Psoas muscle (tissue), 8 donors: Measurements from ENCODE around the gene XPO1. TPM values are rescaled to one million over a fixed set of nuclear protein-coding genes. Genes with fewer than 3 reads are reported as not detected.

Experiments used
- ATAC-seq, 4 donors: fragments of 200-7000 bp; cut with Tn5 transposase; one replicate each; pipeline ENCODE4 v1.9.1; 2020; ENCODE audit warnings: moderate library complexity in 3 of 4, mild to moderate bottlenecking in 2 of 4
- DNase-seq, 2 donors: peaks; one replicate each; pipeline ENCODE4 v3.0.0-alpha.2; 2020
- H3K27ac ChIP-seq: fragments of 200-600 bp; one replicate; pipeline ENCODE4 v1.8.0; 2022
- H3K27me3 ChIP-seq, 3 donors: fragments of 200-600 bp in 1 of 3; one replicate each; pipeline versions ENCODE4 v1.6.1 to v1.8.0; 2013 to 2022; ENCODE audit warnings: low read length in 2 of 3, mild to moderate bottlenecking in 2 of 3, moderate library complexity in 1 of 3; ENCODE audit not compliant: insufficient read depth in 3 of 3
- H3K36me3 ChIP-seq, 2 donors: fragments of 200-600 bp in 1 of 2; one replicate each; pipeline versions ENCODE4 v1.6.1 to v1.8.0; 2013 to 2022; ENCODE audit warnings: low read depth in 1 of 2, mild to moderate bottlenecking in 1 of 2, moderate library complexity in 1 of 2; ENCODE audit not compliant: insufficient read depth in 1 of 2
- H3K4me1 ChIP-seq: fragments of 200-600 bp; one replicate; pipeline ENCODE4 v1.8.0; 2022
- H3K4me3 ChIP-seq: fragments of 200-600 bp; one replicate; pipeline ENCODE4 v1.8.0; 2022; ENCODE audit warnings: mild to moderate bottlenecking
- H3K9me3 ChIP-seq: fragments of 200-600 bp; one replicate; pipeline ENCODE4 v1.8.0; 2022
- CTCF ChIP-seq: fragments of 200-600 bp; IDR thresholded peaks from one replicate; pipeline ENCODE4 v1.8.0; 2022; ENCODE audit warnings: antibody characterized with exemption
- WGBS, 3 donors: extraction: QIAGEN DNeasy Blood & Tissue Kit; methylation state at CpG; one replicate each; pipeline versions ENCODE4 v1.1.6 to v1.1.7; 2013; 5-methylcytosine and 5-hydroxymethylcytosine counted together
- intact Hi-C, 2 donors: fragments of 100-400 bp; cut with DNase I; formaldehyde crosslinking; loops; one replicate each; pipeline versions ENCODE4 v1.11.0 to v1.14.2; 2022
- polyA plus RNA-seq, 3 donors: library from polyadenylated mRNA; stranded (reverse); fragments of 200-250 nt; gene quantifications; one replicate each; pipeline ENCODE4 v1.2.3, GENCODE V29; 2013
- total RNA-seq, 4 donors: library from RNA; stranded (reverse); fragmentation: NEBNext Ultra II Directional in 2 of 4; extraction: Animal tissue kit (Norgen Biotek cat#: 25700) in 2 of 4; gene quantifications; one replicate each; pipeline versions ENCODE4 v1.2.1 to v1.2.4, GENCODE V29; 2021 to 2023
- donor health status: healthy with polysubstance abuse.
- donor health status: DM: no; HTN: no; CAD: no; lungs with moderate emphysema.
- donor health status: Bipolar disorder and iron deficiency.
- donor health status: healthy.
- donor health status: DM: yes; HTN: yes; CAD: no.
- donor health status: DM: no; HTN: no; CAD: no.
- donor health status: DM: no; HTN: no; CAD: no.
- donor health status: DM: yes; HTN: yes; CAD: no.

XPO1 gene
- total and polyA plus RNA-seq, 7 donors: 33.5 to 108 (median 58.1) TPM

GRCh38 chr2:61443342-61444041, 94.7 kb downstream of the XPO1 start:
- H3K4me3 ChIP-seq: no peak overlapping the region
- no peaks in the 10 kb centered on the region for H3K36me3 ChIP-seq
- no peaks in the 10 kb centered on the region for H3K27me3 ChIP-seq
- WGBS, 3 donors: 66 to 89% (median 76%) methylated on average over 7 of the region's 7 CpGs
- no peak overlapping the region for H3K27ac ChIP-seq
- DNase-seq: no peak
- no peak for ATAC-seq
- no peaks in the 10 kb centered on the region for H3K9me3 ChIP-seq
- no peak for TF ChIP-seq CTCF
- H3K4me1 ChIP-seq: peaks cover 62% of the 10 kb centered on the region
- intact Hi-C loops: no loop called here

- TF ChIP-seq CTCF: no peak
- H3K36me3 ChIP-seq: no peaks in the 10 kb centered on the region
- no peak overlapping the region for H3K4me3 ChIP-seq
- DNase-seq (peak; percentile 56 to 88), ATAC-seq (peak; percentile 81 to 85 (median 84))
- WGBS, 3 donors: 31 to 56% (median 37%) methylated on average over 7 of the region's 7 CpGs
- H3K4me1 ChIP-seq: peaks cover 73% of the 10 kb centered on the region
- H3K27ac ChIP-seq: peak overlapping the region; percentile 80
- no peaks in the 10 kb centered on the region for H3K27me3 ChIP-seq
- intact Hi-C loops: no loop called here
- no peaks in the 10 kb centered on the region for H3K9me3 ChIP-seq
Measured at GRCh38 chr2:61439241-61440002, 98.7 kb downstream of the XPO1 start.

GRCh38 chr2:61438670-61439069, 99.5 kb downstream of the XPO1 start:
- peak overlapping the region; percentile 80 for H3K27ac ChIP-seq
- ATAC-seq (no peak), DNase-seq (no peak)
- intact Hi-C loops: no loop called here
- H3K4me1 ChIP-seq: peaks cover 72% of the 10 kb centered on the region
- no peak overlapping the region for H3K4me3 ChIP-seq
- no peak for TF ChIP-seq CTCF
- H3K27me3 ChIP-seq: no peaks in the 10 kb centered on the region
- H3K36me3 ChIP-seq: no peaks in the 10 kb centered on the region
- no peaks in the 10 kb centered on the region for H3K9me3 ChIP-seq

GRCh38 chr2:61437170-61437569, 101.0 kb downstream of the XPO1 start:
- no peak for ATAC-seq
- TF ChIP-seq CTCF: no peak
- H3K4me3 ChIP-seq: no peak overlapping the region
- no peak for DNase-seq
- WGBS, 3 donors: 75 to 91% (median 75%) methylated on average over 4 of the region's 4 CpGs
- no peaks in the 10 kb centered on the region for H3K27me3 ChIP-seq
- H3K4me1 ChIP-seq: peaks cover 70% of the 10 kb centered on the region
- no peaks in the 10 kb centered on the region for H3K36me3 ChIP-seq
- H3K9me3 ChIP-seq: no peaks in the 10 kb centered on the region
- intact Hi-C loops: no loop called here
- peak overlapping the region; percentile 54 for H3K27ac ChIP-seq
